Measurements from ENCODE around the gene PLEKHA6.

GRCh38 chr1:204306076-204306475 is 53.7 kb downstream of the PLEKHA6 start:
- TF ChIP-seq POLR2A (IDR thresholded peaks at IDR 0.05) = no peak
- TF ChIP-seq CTCF (IDR thresholded peaks at IDR 0.05) = no peak
- no peak for TF ChIP-seq EP300 (IDR thresholded peaks at IDR 0.05)
- TF ChIP-seq POLR2AphosphoS5 (IDR thresholded peaks at IDR 0.05) = no peak
